Measurements from ENCODE around the gene CLEC2A.

CLEC2A gene

GRCh38 chr12:9920451-9920850 lies 11.7 kb downstream of the CLEC2A start:
- Histone ChIP-seq H3K36me3 (ENCODE audit: insufficient read depth, low read length) (no peaks in the 10 kb centered on the region), H3K9ac (ENCODE audit: low read length) (no peak overlapping the region), H2AFZ (ENCODE audit: low read length) (no peak overlapping the region), H3F3A (ENCODE audit: insufficient read depth, low read length) (no peaks in the 10 kb centered on the region), H3K9me2 (ENCODE audit: low read depth, low read length) (no peaks in the 10 kb centered on the region), H4K20me1 (ENCODE audit: insufficient read depth, low read length) (no peaks in the 10 kb centered on the region), H3K79me2 (ENCODE audit: insufficient read depth, low read length) (no peaks in the 10 kb centered on the region), H3K27me3 (ENCODE audit: insufficient read depth, low read length) (no peaks in the 10 kb centered on the region), H3K27ac (ENCODE audit: low read depth, low read length, poor library complexity, severe bottlenecking) (no peak overlapping the region), H3K4me3 (ENCODE audit: low read depth, low read length, poor library complexity, severe bottlenecking) (no peak overlapping the region), H3K9me3 (ENCODE audit: low read length) (no peaks in the 10 kb centered on the region), H3K4me1 (ENCODE audit: insufficient read depth, low read length, severe bottlenecking) (no peaks in the 10 kb centered on the region), H3K4me2 (ENCODE audit: low read length) (no peak overlapping the region)
- TF ChIP-seq CTCF (IDR thresholded peaks at IDR 0.05; ENCODE audit: low read length) (no peak), EZH2 (IDR thresholded peaks at IDR 0.05; ENCODE audit: borderline replicate concordance, low read length) (no peak)

DNA sequence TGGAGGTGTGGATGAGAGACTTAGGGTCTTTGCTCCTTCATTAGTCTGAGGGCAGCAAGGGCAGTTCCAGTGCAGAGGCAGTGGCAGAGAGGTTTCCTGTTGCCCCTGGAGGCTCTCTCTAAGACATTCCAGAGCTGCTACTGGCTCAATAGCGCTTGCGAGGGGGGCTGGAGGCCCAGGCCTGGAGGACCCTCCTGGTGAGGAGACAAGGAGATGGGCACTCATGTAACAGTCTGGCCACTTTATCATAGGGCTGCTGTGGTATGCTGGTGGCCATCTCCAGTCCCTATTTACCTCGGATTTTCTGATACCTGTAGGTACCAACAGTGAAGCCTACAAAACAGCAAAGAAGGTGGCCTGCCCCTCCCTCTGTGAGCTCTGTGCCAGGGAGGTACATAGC lies 12.7 kb downstream of the CLEC2A start:
- Histone ChIP-seq H3K36me3 (ENCODE audit: insufficient read depth, low read length) (no peaks in the 10 kb centered on the region), H3K4me2 (ENCODE audit: low read length) (no peak overlapping the region), H3K27ac (ENCODE audit: low read depth, low read length, poor library complexity, severe bottlenecking) (no peak overlapping the region), H3K9me2 (ENCODE audit: low read depth, low read length) (no peaks in the 10 kb centered on the region), H3K4me3 (ENCODE audit: low read depth, low read length, poor library complexity, severe bottlenecking) (no peak overlapping the region), H3K9ac (ENCODE audit: low read length) (no peak overlapping the region), H3F3A (ENCODE audit: insufficient read depth, low read length) (no peaks in the 10 kb centered on the region), H3K27me3 (ENCODE audit: insufficient read depth, low read length) (no peaks in the 10 kb centered on the region), H4K20me1 (ENCODE audit: insufficient read depth, low read length) (no peaks in the 10 kb centered on the region), H2AFZ (ENCODE audit: low read length) (no peak overlapping the region), H3K79me2 (ENCODE audit: insufficient read depth, low read length) (no peaks in the 10 kb centered on the region), H3K4me1 (ENCODE audit: insufficient read depth, low read length, severe bottlenecking) (no peaks in the 10 kb centered on the region), H3K9me3 (ENCODE audit: low read length) (no peaks in the 10 kb centered on the region)
- TF ChIP-seq CTCF (IDR thresholded peaks at IDR 0.05; ENCODE audit: low read length) (no peak), EZH2 (IDR thresholded peaks at IDR 0.05; ENCODE audit: borderline replicate concordance, low read length) (no peak)

DNA sequence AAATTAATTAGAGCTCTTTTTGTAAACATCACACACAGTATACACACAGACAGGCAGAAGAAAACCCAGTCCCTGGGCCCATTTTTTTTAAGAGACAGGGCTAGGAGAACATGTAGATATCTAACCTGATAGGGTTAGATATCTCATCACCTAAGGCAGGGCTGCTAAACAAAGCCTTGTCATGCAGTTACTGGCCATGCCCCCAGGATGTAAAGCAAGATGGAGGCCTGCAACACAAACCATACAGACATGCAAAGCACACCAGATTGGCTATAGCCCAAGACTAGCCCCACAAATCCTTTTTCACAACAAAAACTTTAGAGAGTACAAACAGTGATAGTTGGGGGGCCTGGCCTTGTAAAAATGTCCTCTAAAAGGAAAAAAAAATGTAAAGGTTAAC lies 20.5 kb downstream of the CLEC2A start:
- Histone ChIP-seq H3K27me3 (ENCODE audit: insufficient read depth, low read length) (no peaks in the 10 kb centered on the region), H3K4me1 (ENCODE audit: insufficient read depth, low read length, severe bottlenecking) (no peaks in the 10 kb centered on the region), H2AFZ (ENCODE audit: low read length) (no peak overlapping the region), H3K27ac (ENCODE audit: low read depth, low read length, poor library complexity, severe bottlenecking) (no peak overlapping the region), H3K4me3 (ENCODE audit: low read depth, low read length, poor library complexity, severe bottlenecking) (no peak overlapping the region), H3K9ac (ENCODE audit: low read length) (no peak overlapping the region), H3F3A (ENCODE audit: insufficient read depth, low read length) (no peaks in the 10 kb centered on the region), H3K9me3 (ENCODE audit: low read length) (peaks cover 4% of the 10 kb centered on the region; the same call in 1 of the 2 replicates), H3K9me2 (ENCODE audit: low read depth, low read length) (no peaks in the 10 kb centered on the region), H3K4me2 (ENCODE audit: low read length) (no peak overlapping the region), H3K36me3 (ENCODE audit: insufficient read depth, low read length) (no peaks in the 10 kb centered on the region), H4K20me1 (ENCODE audit: insufficient read depth, low read length) (no peaks in the 10 kb centered on the region), H3K79me2 (ENCODE audit: insufficient read depth, low read length) (no peaks in the 10 kb centered on the region)
- TF ChIP-seq EZH2 (IDR thresholded peaks at IDR 0.05; ENCODE audit: borderline replicate concordance, low read length) (no peak), CTCF (IDR thresholded peaks at IDR 0.05; ENCODE audit: low read length) (no peak)
